GM19324 (cell line): ENCODE results near the gene EDARADD.

Source experiments
- ATAC-seq: cut with Tn5 transposase; IDR thresholded peaks from one replicate; pipeline ENCODE4 v1.9.1; 2021; ENCODE audit warnings: mild to moderate bottlenecking, moderate library complexity; ENCODE audit not compliant: unreplicated experiment, low FRiP score

Gene EDARADD

DNA sequence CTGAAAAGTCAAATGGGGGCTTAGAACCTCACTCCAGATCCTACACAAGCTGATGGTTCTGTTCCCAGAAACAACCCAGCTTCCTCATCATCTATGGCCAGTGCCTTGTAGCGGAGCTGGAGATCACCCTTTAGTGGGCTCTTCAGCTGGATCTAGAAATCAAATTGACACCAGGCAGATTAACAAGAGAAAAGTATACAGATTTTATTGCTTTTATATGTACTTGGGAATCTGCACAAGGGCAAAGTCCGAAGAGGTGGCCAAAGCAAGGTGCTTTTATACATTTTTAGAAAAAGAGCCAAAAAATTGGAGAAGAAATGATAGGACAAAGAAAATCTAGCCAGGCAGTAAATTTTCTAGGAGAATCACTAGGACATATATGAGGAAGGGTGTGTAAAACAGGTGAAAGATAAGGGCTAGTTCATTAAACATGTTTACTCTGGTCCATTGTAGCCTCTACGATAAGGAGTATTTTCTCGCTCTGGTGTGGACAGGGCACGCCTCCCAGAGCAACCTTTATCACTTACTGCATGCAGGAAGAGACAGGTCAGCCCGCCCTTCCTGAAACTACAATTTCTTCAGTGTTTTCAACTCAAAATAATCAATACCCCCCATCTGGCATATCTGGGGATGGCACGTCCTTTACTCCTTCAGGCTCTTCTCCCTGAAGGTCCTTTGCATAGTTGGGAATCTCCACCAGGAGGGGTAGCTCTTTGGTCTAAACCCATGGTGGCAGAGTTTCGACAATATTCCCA, 115.7 kb downstream of the EDARADD start:
- ATAC-seq = no peak

DNA sequence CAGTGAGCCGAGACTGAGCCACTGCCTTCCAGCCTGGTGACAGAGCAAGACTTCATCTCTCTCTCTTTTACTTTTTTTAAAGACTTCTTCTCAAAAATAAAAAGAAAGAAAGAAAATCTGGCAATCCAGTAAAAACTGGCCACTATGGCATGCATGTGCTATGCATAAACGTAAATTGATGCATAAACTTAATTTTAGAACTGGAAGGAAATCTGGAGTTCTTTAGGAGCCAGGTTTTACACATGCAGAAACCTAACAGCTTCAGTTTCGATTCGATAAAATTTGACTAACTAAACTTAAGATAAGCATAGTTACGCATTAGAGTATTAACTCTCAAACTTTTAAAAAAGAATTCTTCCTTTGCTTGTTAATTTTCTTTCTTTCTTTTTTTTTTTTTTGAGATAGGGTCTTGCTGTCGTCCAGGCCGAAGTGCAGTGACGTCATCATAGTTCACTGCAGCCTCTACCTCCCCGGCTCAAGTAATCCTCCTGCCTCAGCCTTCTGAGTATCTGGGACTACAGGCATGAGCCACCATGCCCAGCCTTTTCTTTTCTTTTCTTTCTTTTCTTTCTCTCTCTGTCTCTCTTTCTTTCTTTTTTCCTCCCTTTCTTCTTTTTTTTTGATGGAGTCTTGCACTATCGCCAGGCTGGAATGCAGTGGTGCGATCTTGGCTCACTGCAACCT, 117.8 kb downstream of the EDARADD start:
- no peak for ATAC-seq

DNA sequence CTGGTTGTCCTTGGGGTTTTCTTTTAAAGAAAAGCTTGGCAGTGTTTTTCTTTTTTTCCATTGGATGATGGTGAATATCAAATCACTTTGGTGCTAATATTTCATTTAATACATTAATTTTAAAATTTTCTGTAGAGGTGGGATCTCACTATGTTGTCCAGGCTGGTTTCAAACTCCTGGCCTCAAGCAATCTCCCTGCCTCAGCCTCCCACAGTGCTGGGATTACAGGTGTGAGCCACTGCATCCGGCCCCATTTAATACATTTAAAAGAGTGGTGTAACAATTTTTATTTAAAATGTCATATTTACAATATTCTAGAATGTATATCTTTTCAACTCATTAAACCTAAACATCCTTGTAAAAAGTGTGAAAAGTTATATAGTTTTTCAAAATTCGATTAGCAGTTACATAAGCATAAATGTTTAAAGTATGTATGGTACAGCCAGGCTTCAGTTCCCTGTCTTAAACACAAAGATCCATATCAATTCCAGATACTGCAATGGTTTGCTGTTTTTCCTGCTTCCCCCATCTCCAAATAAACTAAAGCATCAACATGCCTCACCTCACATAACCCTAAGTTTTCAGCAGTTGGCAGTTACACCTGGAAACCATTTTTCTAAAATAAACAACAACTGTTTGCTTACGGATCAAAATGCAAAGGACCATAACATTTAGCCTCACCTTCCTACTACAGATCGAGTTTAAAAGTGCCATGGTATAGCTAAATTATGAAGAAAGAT, 120.8 kb downstream of the EDARADD start:
- ATAC-seq = no peak

- no peak for ATAC-seq
Measured at GRCh38 chr1:236515443-236515958, 121.4 kb downstream of the EDARADD start.

GRCh38 chr1:236516929-236517704, 123.0 kb downstream of the EDARADD start:
- ATAC-seq = no peak

DNA sequence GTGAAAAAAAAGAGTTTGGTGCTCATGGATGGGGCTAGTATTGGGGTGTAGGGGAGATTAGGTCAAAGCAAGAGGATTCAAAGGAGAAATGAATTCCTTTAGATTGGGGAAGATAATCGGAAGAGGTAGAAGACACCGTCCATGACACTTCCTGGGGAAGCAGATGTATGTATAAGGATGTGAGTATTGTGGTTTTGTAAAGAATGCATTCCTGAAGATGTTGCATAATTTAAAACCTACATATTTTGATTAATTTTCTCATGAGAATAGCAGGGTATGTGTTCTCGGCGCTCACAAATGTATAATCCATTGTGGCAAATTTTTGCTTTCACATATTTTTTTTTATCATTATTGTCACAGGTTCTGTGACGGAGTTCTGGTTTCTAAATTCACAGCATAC, 124.2 kb downstream of the EDARADD start:
- ATAC-seq = no peak

GRCh38 chr1:236520445-236521005, 126.4 kb downstream of the EDARADD start:
- no peak for ATAC-seq

GRCh38 chr1:236522937-236523703, 129.0 kb downstream of the EDARADD start:
- no peak for ATAC-seq

DNA sequence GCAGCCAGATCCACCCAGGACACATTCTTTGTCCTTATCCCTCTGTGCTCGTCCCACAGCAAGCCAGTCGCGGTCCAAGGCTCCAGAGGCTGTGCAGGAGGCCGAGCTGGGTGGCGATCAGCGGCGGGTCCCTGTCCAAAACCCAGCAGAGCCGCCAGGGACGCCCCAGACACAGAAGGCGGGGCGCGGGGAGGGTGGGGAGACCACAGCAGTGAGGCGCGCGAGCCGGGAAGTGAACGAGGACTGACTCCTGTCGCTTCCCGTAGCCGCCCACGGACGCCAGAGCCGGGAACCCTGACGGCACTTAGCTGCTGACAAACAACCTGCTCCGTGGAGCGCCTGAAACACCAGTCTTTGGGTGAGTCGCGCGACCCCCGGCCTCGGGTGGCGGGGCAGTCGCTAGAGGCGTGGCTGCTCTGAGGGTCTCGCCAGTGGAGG, 129.6 kb downstream of the EDARADD start, which contains the start of gene LGALS8:
Gene LGALS8 (plus strand): TSS at position 279 of the 438 bp plus-strand sequence. CDS start 2,089 bp downstream, outside the sequence.
- peak; percentile 57 for ATAC-seq

DNA sequence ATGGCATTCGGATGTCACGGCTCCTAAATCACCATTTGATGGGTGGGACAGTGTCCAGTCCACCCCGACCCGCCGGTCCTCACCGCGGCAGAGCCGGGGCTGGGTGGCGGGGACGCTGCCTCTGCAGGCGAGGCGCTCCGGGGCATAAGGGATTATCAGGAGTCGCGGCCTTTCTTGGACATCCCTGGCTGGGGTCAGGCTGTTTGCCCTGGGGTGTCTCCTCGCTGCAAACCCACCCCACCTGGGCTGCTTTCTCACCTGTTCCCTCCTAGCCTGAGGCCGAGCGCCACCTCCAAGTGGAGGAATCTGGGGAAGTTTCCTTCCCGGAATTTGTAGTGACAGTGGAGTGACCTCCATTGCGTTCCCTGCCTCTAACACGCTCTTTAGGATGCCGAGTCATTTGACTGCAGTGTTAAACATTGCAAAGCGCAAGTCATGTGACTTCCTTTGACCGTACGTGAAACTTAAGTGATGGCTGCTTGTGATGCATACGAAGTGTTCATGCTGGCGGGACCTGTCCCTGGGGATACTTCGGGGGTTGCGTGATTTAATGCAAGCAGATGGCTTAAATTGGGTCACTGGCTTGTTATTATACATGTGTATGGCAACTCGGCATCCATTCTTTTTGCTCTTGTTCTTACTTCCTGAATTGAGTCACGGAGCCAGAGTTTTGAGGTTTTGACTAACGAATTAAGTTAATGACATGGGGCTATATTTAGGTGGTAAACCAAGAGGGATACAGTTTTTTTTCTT, 130.2 kb downstream of the EDARADD start:
- ATAC-seq = peak; percentile 88

DNA sequence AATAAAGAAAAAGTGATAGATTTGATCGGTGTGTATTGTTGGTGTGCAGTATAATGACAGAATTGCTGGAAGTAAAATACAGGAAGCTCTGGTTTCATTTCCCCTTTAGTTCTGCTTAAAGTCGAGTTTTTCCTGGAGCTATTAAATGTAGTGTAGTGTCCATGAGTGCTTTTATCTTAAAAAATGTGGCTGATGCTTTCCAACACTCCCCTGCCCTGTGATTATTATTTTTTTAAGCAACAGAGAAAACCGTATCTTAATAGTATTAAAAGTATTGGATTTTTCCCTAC, 130.8 kb downstream of the EDARADD start:
- no peak for ATAC-seq

- no peak for ATAC-seq
Measured at GRCh38 chr1:236526079-236526478, 132.0 kb downstream of the EDARADD start.

GRCh38 chr1:236530286-236530685, 136.2 kb downstream of the EDARADD start:
- no peak for ATAC-seq

DNA sequence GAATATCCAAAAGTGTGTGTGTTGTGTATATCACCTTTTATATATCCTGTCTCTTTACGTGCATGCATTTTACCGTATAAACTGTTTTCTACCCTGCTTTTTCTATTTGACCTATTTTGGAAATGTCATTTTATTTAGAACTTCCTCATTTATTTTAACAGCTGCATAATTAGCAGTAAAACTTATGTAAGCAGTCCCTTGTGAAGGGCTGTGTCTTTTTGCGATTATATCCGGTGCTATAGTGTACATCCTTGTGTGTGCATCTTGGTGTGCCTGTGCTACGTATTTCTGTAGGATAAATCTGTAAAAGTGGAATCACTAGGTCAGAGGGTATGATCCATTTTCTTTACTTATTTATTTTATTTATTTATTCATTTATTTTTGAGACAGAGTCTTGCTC, 136.9 kb downstream of the EDARADD start:
- no peak for ATAC-seq

DNA sequence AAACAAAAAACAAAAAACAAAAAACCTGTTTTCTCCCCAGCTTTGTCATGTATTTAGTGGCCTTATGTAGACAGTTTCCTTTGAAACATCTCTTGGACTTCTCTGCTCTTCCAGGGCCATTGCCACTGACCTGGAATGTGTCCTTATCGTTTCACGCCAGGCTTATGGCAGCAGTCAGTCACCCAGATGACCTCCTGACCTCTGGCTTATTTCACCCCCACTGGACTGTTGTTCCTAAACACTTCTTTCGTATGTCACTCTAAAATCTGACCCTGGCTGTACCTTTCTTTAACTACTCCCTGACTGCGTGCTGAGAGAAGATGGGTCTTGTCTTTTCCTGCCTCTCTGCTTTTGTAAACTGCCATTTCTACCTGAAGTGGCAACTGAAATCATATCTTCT, 138.8 kb downstream of the EDARADD start:
- no peak for ATAC-seq

GRCh38 chr1:236534151-236534651, 140.1 kb downstream of the EDARADD start:
- ATAC-seq = no peak
